ENCODE measurements around the gene MGLL. TPM values are rescaled to one million over a fixed set of nuclear protein-coding genes. Genes with fewer than 3 reads are reported as not detected.

Gene MGLL
- total RNA-seq, 1 experiment from 2014 or later: 6.8 TPM

DNA sequence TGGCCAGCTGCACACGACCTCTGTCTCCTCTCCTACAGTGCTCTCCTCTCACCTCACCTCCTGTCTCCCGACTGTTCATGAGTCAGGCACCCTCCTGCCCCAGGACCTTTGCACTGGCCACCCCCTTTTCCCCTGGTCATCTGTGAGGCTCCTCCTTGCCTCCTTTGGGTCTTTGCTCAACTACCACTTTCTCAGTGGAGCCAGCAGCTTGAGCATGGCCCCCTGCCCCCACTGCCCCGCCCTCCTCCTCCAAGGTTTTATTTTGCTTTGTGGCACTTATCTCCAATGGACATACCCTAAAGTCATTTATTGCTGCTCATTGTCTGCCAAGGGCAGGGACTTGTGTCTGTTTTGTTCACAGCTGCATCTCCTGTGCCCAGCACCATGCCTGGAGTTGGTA, 64.3 kb downstream of the MGLL start (continued):
- TF ChIP-seq, protein P1, sequence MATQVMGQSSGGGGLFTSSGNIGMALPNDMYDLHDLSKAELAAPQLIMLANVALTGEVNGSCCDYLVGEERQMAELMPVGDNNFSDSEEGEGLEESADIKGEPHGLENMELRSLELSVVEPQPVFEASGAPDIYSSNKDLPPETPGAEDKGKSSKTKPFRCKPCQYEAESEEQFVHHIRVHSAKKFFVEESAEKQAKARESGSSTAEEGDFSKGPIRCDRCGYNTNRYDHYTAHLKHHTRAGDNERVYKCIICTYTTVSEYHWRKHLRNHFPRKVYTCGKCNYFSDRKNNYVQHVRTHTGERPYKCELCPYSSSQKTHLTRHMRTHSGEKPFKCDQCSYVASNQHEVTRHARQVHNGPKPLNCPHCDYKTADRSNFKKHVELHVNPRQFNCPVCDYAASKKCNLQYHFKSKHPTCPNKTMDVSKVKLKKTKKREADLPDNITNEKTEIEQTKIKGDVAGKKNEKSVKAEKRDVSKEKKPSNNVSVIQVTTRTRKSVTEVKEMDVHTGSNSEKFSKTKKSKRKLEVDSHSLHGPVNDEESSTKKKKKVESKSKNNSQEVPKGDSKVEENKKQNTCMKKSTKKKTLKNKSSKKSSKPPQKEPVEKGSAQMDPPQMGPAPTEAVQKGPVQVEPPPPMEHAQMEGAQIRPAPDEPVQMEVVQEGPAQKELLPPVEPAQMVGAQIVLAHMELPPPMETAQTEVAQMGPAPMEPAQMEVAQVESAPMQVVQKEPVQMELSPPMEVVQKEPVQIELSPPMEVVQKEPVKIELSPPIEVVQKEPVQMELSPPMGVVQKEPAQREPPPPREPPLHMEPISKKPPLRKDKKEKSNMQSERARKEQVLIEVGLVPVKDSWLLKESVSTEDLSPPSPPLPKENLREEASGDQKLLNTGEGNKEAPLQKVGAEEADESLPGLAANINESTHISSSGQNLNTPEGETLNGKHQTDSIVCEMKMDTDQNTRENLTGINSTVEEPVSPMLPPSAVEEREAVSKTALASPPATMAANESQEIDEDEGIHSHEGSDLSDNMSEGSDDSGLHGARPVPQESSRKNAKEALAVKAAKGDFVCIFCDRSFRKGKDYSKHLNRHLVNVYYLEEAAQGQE (IDR thresholded peaks at IDR 0.05; ENCODE audit: low read depth): no peak
- TF ChIP-seq, protein P2, sequence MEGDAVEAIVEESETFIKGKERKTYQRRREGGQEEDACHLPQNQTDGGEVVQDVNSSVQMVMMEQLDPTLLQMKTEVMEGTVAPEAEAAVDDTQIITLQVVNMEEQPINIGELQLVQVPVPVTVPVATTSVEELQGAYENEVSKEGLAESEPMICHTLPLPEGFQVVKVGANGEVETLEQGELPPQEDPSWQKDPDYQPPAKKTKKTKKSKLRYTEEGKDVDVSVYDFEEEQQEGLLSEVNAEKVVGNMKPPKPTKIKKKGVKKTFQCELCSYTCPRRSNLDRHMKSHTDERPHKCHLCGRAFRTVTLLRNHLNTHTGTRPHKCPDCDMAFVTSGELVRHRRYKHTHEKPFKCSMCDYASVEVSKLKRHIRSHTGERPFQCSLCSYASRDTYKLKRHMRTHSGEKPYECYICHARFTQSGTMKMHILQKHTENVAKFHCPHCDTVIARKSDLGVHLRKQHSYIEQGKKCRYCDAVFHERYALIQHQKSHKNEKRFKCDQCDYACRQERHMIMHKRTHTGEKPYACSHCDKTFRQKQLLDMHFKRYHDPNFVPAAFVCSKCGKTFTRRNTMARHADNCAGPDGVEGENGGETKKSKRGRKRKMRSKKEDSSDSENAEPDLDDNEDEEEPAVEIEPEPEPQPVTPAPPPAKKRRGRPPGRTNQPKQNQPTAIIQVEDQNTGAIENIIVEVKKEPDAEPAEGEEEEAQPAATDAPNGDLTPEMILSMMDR (IDR thresholded peaks at IDR 0.05 in 2 of 3, conservative IDR thresholded peaks at IDR 0.05 in 1 of 3; ENCODE audit: borderline replicate concordance in 1 of 3, insufficient read depth in 1 of 3, low read depth in 2 of 3, low read length in 2 of 3): no peak
- no peak for TF ChIP-seq CBX3 (IDR thresholded peaks at IDR 0.05; ENCODE audit: low read depth)
- TF ChIP-seq, protein P3, sequence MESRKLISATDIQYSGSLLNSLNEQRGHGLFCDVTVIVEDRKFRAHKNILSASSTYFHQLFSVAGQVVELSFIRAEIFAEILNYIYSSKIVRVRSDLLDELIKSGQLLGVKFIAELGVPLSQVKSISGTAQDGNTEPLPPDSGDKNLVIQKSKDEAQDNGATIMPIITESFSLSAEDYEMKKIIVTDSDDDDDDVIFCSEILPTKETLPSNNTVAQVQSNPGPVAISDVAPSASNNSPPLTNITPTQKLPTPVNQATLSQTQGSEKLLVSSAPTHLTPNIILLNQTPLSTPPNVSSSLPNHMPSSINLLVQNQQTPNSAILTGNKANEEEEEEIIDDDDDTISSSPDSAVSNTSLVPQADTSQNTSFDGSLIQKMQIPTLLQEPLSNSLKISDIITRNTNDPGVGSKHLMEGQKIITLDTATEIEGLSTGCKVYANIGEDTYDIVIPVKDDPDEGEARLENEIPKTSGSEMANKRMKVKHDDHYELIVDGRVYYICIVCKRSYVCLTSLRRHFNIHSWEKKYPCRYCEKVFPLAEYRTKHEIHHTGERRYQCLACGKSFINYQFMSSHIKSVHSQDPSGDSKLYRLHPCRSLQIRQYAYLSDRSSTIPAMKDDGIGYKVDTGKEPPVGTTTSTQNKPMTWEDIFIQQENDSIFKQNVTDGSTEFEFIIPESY (IDR thresholded peaks at IDR 0.05; ENCODE audit: extremely low read depth, insufficient replicate concordance, low read length): no peak
- TF ChIP-seq ZNF274 (IDR thresholded peaks at IDR 0.05; ENCODE audit: low read depth, low read length): no peak
- TF ChIP-seq YY1 (IDR thresholded peaks at IDR 0.05; ENCODE audit: extremely low read depth, insufficient replicate concordance, low read depth, low read length): no peak
